Pancreas (tissue), 10 donors: ENCODE results near the gene CLDN7. TPM values are rescaled to one million over a fixed set of nuclear protein-coding genes. Genes with fewer than 3 reads are reported as not detected.

Experiments
- ATAC-seq, 4 donors: fragments of 200-7000 bp; cut with Tn5 transposase; one replicate each; pipeline versions ENCODE4 v1.8.0 to v1.9.1; 2020; ENCODE audit warnings: mild to moderate bottlenecking in 4 of 4, moderate library complexity in 4 of 4
- DNase-seq, 6 donors: peaks; one replicate each; pipeline ENCODE4 v3.0.0-alpha.2; 2020
- FAIRE-seq: peaks from 2 replicates; lab custom pipeline; 2012; peaks lifted over from hg19 to GRCh38; lab: Jason Lieb, UNC
- H3K27ac ChIP-seq, 4 donors: fragments of 200-600 bp; sonication (generic); 1 replicate in 3 of 4; 2 replicates in 1 of 4; pipeline versions ENCODE4 v1.5.0 to v1.8.0; 2020
- H3K27me3 ChIP-seq, 4 donors: fragments of 200-600 bp; one replicate each; pipeline ENCODE4 v1.8.0; 2021
- H3K36me3 ChIP-seq, 3 donors: fragments of 200-600 bp; sonication (generic) in 1 of 3; one replicate each; pipeline versions ENCODE4 v1.5.0 to v1.8.0; 2020 to 2021
- H3K4me1 ChIP-seq, 3 donors: fragments of 200-600 bp; one replicate each; pipeline ENCODE4 v1.8.0; 2021
- H3K4me3 ChIP-seq, 4 donors: fragments of 200-600 bp; sonication (generic) in 2 of 4; one replicate each; pipeline versions ENCODE4 v1.5.0 to v1.8.0; 2020 to 2021
- H3K9me3 ChIP-seq, 4 donors: fragments of 200-600 bp; one replicate each; pipeline ENCODE4 v1.8.0; 2021
- CTCF ChIP-seq, 4 donors: fragments of 200-600 bp; sonication (generic) in 3 of 4; IDR thresholded peaks; one replicate each; pipeline versions ENCODE4 v1.5.0 to v1.8.0; 2021; ENCODE audit warnings: antibody characterized with exemption in 4 of 4
- WGBS, 2 donors: extraction: QIAGEN DNeasy Blood & Tissue Kit; methylation state at CpG; one replicate each; pipeline ENCODE4 v1.1.7; 2013; 5-methylcytosine and 5-hydroxymethylcytosine counted together
- intact Hi-C, 3 donors: fragments of 100-400 bp; cut with DNase I; formaldehyde crosslinking; loops; one replicate each; pipeline versions ENCODE4 v1.11.1 to v1.14.2; 2022
- polyA plus RNA-seq, 2 donors: library from polyadenylated mRNA; stranded (reverse); fragments of 200-250 nt; gene quantifications; one replicate each; pipeline ENCODE4 v1.2.3, GENCODE V29; 2013
- total RNA-seq, 6 donors: library from RNA; stranded (reverse); fragmentation: NEBNext Ultra II Directional in 4 of 6; extraction: Animal tissue kit (Norgen Biotek cat#: 25700) in 4 of 6; gene quantifications; one replicate each; pipeline versions ENCODE4 v1.2.1 to v1.2.4, GENCODE V29; 2021 to 2023
- donor health status: healthy with polysubstance abuse.
- donor health status: DM: no; HTN: no; CAD: no; lungs with moderate emphysema.
- donor health status: DM: no; HTN: no; CAD: no.
- donor health status: control.
- donor health status: control.
- donor health status: Bipolar disorder and iron deficiency.
- donor health status: DM: yes; HTN: yes; CAD: no.
- donor health status: DM: no; HTN: no; CAD: no.
- donor health status: DM: no; HTN: no; CAD: no.
- donor health status: DM: yes; HTN: yes; CAD: no.

CLDN7 gene
- total and polyA plus RNA-seq, 8 donors: 49.1 to 89.7 (median 62.4) TPM

GRCh38 chr17:7279448-7279847 is 17.2 kb upstream of the CLDN7 start:
- FAIRE-seq (no peak), DNase-seq (no peak), ATAC-seq (no peak)
- H3K4me3 ChIP-seq: no peak overlapping the region
- intact Hi-C loops: loop anchor here in 1 of 3 donors (5.0 kb wide), 1 partner anchor 68 kb away; no protein-coding TSS in a partner anchor
- no peaks in the 10 kb centered on the region for H3K27me3 ChIP-seq
- peaks cover 5 to 14% (median 9%) of the 10 kb centered on the region in 3 donors for H3K4me1 ChIP-seq
- no peak overlapping the region for H3K27ac ChIP-seq
- H3K9me3 ChIP-seq: no peaks in the 10 kb centered on the region
- no peak for TF ChIP-seq CTCF (IDR thresholded peaks at IDR 0.05)
- 76 to 80% methylated on average over 8 of the region's 8 CpGs for WGBS, 2 donors
- no peaks in the 10 kb centered on the region for H3K36me3 ChIP-seq

GRCh38 chr17:7266784-7267183 is 4.5 kb upstream of the CLDN7 start:
- FAIRE-seq (no peak), DNase-seq (no peak), ATAC-seq (no peak)
- WGBS, 2 donors: 24 to 32% methylated on average over 1 of the region's 1 CpG
- H3K9me3 ChIP-seq: no peaks in the 10 kb centered on the region
- no peaks in the 10 kb centered on the region for H3K36me3 ChIP-seq
- H3K4me1 ChIP-seq: no peaks in the 10 kb centered on the region
- no peak overlapping the region for H3K27ac ChIP-seq
- H3K4me3 ChIP-seq: no peak overlapping the region
- TF ChIP-seq CTCF (IDR thresholded peaks at IDR 0.05): no peak
- intact Hi-C loops: loop anchor here in 1 of 3 donors (10.0 kb wide), 1 partner anchor 48 kb away; the partner anchor contains the start of gene GPS2
- no peaks in the 10 kb centered on the region for H3K27me3 ChIP-seq

GRCh38 chr17:7263801-7264078 is 1.5 kb upstream of the CLDN7 start:
- intact Hi-C loops: loop anchor here in 1 of 3 donors (10.0 kb wide), 1 partner anchor 51 kb away; the partner anchor contains the start of gene GPS2
- 56 to 63% methylated on average over 4 of the region's 4 CpGs for WGBS, 2 donors
- DNase-seq: no peak
- H3K27me3 ChIP-seq: no peaks in the 10 kb centered on the region
- no peak for FAIRE-seq
- no peaks in the 10 kb centered on the region for H3K36me3 ChIP-seq
- no peaks in the 10 kb centered on the region for H3K9me3 ChIP-seq
- peak overlapping the region in 3 of 4 donors; percentile 97 to 99 (median 99) for H3K27ac ChIP-seq
- no peak for TF ChIP-seq CTCF (IDR thresholded peaks at IDR 0.05)
- peak overlapping the region in 2 of 4 donors; percentile 68 to 81 for H3K4me3 ChIP-seq
- no peak for ATAC-seq
- H3K4me1 ChIP-seq: peaks cover 0 to 8% (median 6%) of the 10 kb centered on the region in 3 donors

GRCh38 chr17:7262935-7263800 is 890 bp upstream of the CLDN7 start:
- Histone ChIP-seq H3K36me3 (no peaks in the 10 kb centered on the region), H3K27ac (peak overlapping the region; percentile 97 to 99 (median 98)), H3K27me3 (no peaks in the 10 kb centered on the region), H3K9me3 (no peaks in the 10 kb centered on the region), H3K4me3 (peak overlapping the region; percentile 50 to 83 (median 74)), H3K4me1 (peaks cover 0 to 9% (median 6%) of the 10 kb centered on the region in 3 donors)
- ATAC-seq (peak; percentile 12 to 55 (median 38)), DNase-seq (peak; percentile 67 to 84 (median 78)), FAIRE-seq (no peak)
- no peak for TF ChIP-seq CTCF (IDR thresholded peaks at IDR 0.05)
- intact Hi-C loops: loop anchor here in 1 of 3 donors (10.0 kb wide), 1 partner anchor 52 kb away; the partner anchor contains the start of gene GPS2
- 11% methylated on average over 26 of the region's 26 CpGs for WGBS, 2 donors
